ENCODE results near the gene KLHDC4. TPM values are rescaled to one million over a fixed set of nuclear protein-coding genes. Genes with fewer than 3 reads are reported as not detected.

KLHDC4 gene
- total and polyA plus RNA-seq, 4 donors = 8.2 to 27.6 (median 14.2) TPM

GRCh38 chr16:87696726-87697125, 69.1 kb downstream of the KLHDC4 start (continued):
- TF ChIP-seq REST (IDR thresholded peaks at IDR 0.05) = no peak

GRCh38 chr16:87695534-87695933, 70.3 kb downstream of the KLHDC4 start:
- peaks cover 0 to 6% (median 2%) of the 10 kb centered on the region in 4 donors for H3K36me3 ChIP-seq (ENCODE audit: control insufficient read depth in 4 of 4, insufficient read depth in 3 of 4, low read depth in 1 of 4, low read length in 3 of 4)
- TF ChIP-seq FOXA2 (IDR thresholded peaks at IDR 0.05) (no peak), EGR1 (IDR thresholded peaks at IDR 0.05; ENCODE audit: low read depth in 2 of 2) (no peak), ATF3 (IDR thresholded peaks at IDR 0.05) (no peak), REST (IDR thresholded peaks at IDR 0.05) (no peak), HNF4G (IDR thresholded peaks at IDR 0.05) (no peak), HNF4A (conservative IDR thresholded peaks at IDR 0.05) (no peak), JUND (IDR thresholded peaks at IDR 0.05) (no peak), YY1 (IDR thresholded peaks at IDR 0.05) (no peak), ZBTB33 (IDR thresholded peaks at IDR 0.05) (no peak), SP1 (IDR thresholded peaks at IDR 0.05) (no peak), NR2F2 (IDR thresholded peaks at IDR 0.05) (no peak), FOXA1 (IDR thresholded peaks at IDR 0.05) (no peak), TAF1 (conservative IDR thresholded peaks at IDR 0.05) (no peak), GABPA (IDR thresholded peaks at IDR 0.05 in 1 of 2, conservative IDR thresholded peaks at IDR 0.05 in 1 of 2) (no peak), MAX (IDR thresholded peaks at IDR 0.05) (no peak), CTCF (IDR thresholded peaks at IDR 0.05; ENCODE audit: low read depth, low read length, missing input control) (no peak), RXRA (IDR thresholded peaks at IDR 0.05) (no peak), RAD21 (IDR thresholded peaks at IDR 0.05) (no peak)

More at GRCh38 chr16:87695534-87695933, 70.3 kb downstream of the KLHDC4 start:
- 97% methylated on average over 12 of the region's 12 CpGs for WGBS
- H3K4me1 ChIP-seq (ENCODE audit: control insufficient read depth in 4 of 4, insufficient read depth in 4 of 4, low read length in 3 of 4) = no peaks in the 10 kb centered on the region
- no peaks in the 10 kb centered on the region for H3K27me3 ChIP-seq (ENCODE audit: control insufficient read depth in 4 of 4, insufficient read depth in 4 of 4, low read length in 3 of 4)
- H3K27ac ChIP-seq (ENCODE audit: low read depth in 1 of 2, low read length in 2 of 2) = no peak overlapping the region
- H3K4me3 ChIP-seq (ENCODE audit: low read depth in 1 of 3, low read length in 3 of 3) = no peak overlapping the region
- DNase-seq (ENCODE audit: low spot score) = no peak
- H3K9me3 ChIP-seq (ENCODE audit: control insufficient read depth in 4 of 4, low read length in 3 of 4) = no peaks in the 10 kb centered on the region
- H3K9ac ChIP-seq (ENCODE audit: low read depth in 1 of 2, low read length in 2 of 2) = no peak overlapping the region

Measured in liver (tissue), 9 donors.